HCT116 (cell line): Measurements from ENCODE around the gene OTUB2. TPM values are rescaled to one million over a fixed set of nuclear protein-coding genes. Genes with fewer than 3 reads are reported as not detected.

Source experiments
- ATAC-seq: fragments of 200-7000 bp; cut with Tn5 transposase; 2 replicates; pipeline ENCODE4 v1.9.1; 2020; ENCODE audit warnings: mild to moderate bottlenecking, moderate library complexity
- BruUV-seq: library from RNA; stranded (reverse); fragments of 400-500 nt; replicated peaks from 2 replicates; lab custom pipeline; 2021; lab: Mats Ljungman, UMichigan
- CTCF ChIA-PET: fragments of 300-600 bp; sonication (Branson Sonifier 250); formaldehyde crosslinking; loops from one replicate; lab custom pipeline; 2021; ENCODE audit warnings: antibody characterized with exemption; lab: Charles Lee
- POLR2A ChIA-PET: fragments of 300-600, 350-600 bp; sonication (Branson Sonifier 250); formaldehyde crosslinking; loops from one replicate; lab custom pipeline; 2021; ENCODE audit warnings: antibody characterized with exemption; lab: Charles Lee
- RAD21 ChIA-PET, 2 experiments: fragments of 300-600 bp; sonication (Branson Sonifier 250); formaldehyde crosslinking; loops; one replicate each; lab custom pipeline; 2023; ENCODE audit warnings: low total read pairs in 2 of 2; ENCODE audit not compliant: uncharacterized antibody in 2 of 2, unreplicated experiment in 2 of 2, low non-redundant PET in 1 of 2; lab: Charles Lee
- DNase-seq: peaks from one replicate; pipeline ENCODE4 v3.0.0-alpha.2; 2010; ENCODE audit warnings: low read depth, low spot score
- H2AFZ ChIP-seq: fragments of 200-600 bp; shearing (Covaris generic), sonication (generic); 2 replicates; pipeline ENCODE4 v1.6.1; 2017; ENCODE audit warnings: low read depth, mixed run types, mixed read lengths, antibody characterized with exemption, low read length; ENCODE audit not compliant: poor library complexity, severe bottlenecking
- H3K27ac ChIP-seq: 2 replicates; pipeline ENCODE4 v1.5.1; 2012; ENCODE audit warnings: low read depth, low read length
- H3K27me3 ChIP-seq: fragments of 200-600 bp; sonication (generic); 2 replicates; pipeline ENCODE4 v1.6.1; 2016; ENCODE audit warnings: mixed run types, low read length, mixed read lengths; ENCODE audit not compliant: insufficient read depth
- H3K36me3 ChIP-seq, 2 experiments: fragments of 200-500 bp in 1 of 2; fragments of 200-600 bp in 1 of 2; sonication (Bioruptor generic) in 1 of 2; sonication (generic) in 1 of 2; 2 replicates each; pipeline versions ENCODE4 v1.5.1 to v1.6.1; 2014 to 2016; ENCODE audit warnings: low read length in 2 of 2, inconsistent platforms in 1 of 2, mixed read lengths in 1 of 2, mixed run types in 1 of 2; ENCODE audit not compliant: insufficient read depth in 2 of 2, control insufficient read depth in 1 of 2
- H3K4me1 ChIP-seq, 2 experiments: fragments of 200-600 bp in 1 of 2; sonication (generic) in 1 of 2; 2 replicates each; pipeline versions ENCODE4 v1.5.1 to v1.6.1; 2012 to 2017; ENCODE audit warnings: low read length in 2 of 2, inconsistent platforms in 1 of 2, mild to moderate bottlenecking in 1 of 2, mixed read lengths in 1 of 2, mixed run types in 1 of 2, moderate library complexity in 1 of 2; ENCODE audit not compliant: insufficient read depth in 2 of 2, control insufficient read depth in 1 of 2
- H3K4me2 ChIP-seq: fragments of 200-600 bp; sonication (generic); 2 replicates; pipeline ENCODE4 v1.6.1; 2017; ENCODE audit warnings: mixed run types, low read length, mixed read lengths
- H3K4me3 ChIP-seq, 2 experiments: fragments of 200-600 bp in 1 of 2; sonication (generic) in 1 of 2; replicated peaks in 1 of 2; 2 replicates each; pipeline ENCODE4 v1.5.1; 2011 to 2016; ENCODE audit warnings: low read length in 2 of 2, control low read depth in 1 of 2, low read depth in 1 of 2, mild to moderate bottlenecking in 1 of 2, mixed read lengths in 1 of 2, mixed run types in 1 of 2
- H3K79me2 ChIP-seq: fragments of 200-600 bp; sonication (generic); 2 replicates; pipeline ENCODE4 v1.6.1; 2017; ENCODE audit warnings: mild to moderate bottlenecking, mixed run types, low read length, moderate library complexity, mixed read lengths; ENCODE audit not compliant: insufficient read depth
- H3K9ac ChIP-seq: fragments of 200-600 bp; sonication (generic); 2 replicates; pipeline ENCODE4 v1.6.1; 2016; ENCODE audit warnings: low read length, mixed read lengths
- H3K9me2 ChIP-seq: fragments of 200-600 bp; sonication (generic), shearing (Covaris generic); 2 replicates; pipeline ENCODE4 v1.6.1; 2017; ENCODE audit warnings: mixed run types, mild to moderate bottlenecking, moderate library complexity; ENCODE audit not compliant: insufficient read depth
- H3K9me3 ChIP-seq, 2 experiments: fragments of 200-500 bp in 1 of 2; fragments of 200-600 bp in 1 of 2; sonication (Bioruptor generic) in 1 of 2; sonication (generic) in 1 of 2; 2 replicates each; pipeline ENCODE4 v1.6.1; 2014 to 2017; ENCODE audit warnings: low read length in 2 of 2, mixed read lengths in 2 of 2, inconsistent platforms in 1 of 2, low read depth in 1 of 2, mild to moderate bottlenecking in 1 of 2, mixed run types in 1 of 2, moderate library complexity in 1 of 2; ENCODE audit not compliant: control insufficient read depth in 1 of 2, insufficient read depth in 1 of 2
- H4K20me1 ChIP-seq: fragments of 200-600 bp; sonication (generic), shearing (Covaris generic); 2 replicates; pipeline ENCODE4 v1.6.1; 2017; ENCODE audit warnings: mixed run types, mild to moderate bottlenecking, moderate library complexity; ENCODE audit not compliant: insufficient read depth
- ATF3 ChIP-seq: IDR thresholded peaks from 2 replicates; pipeline ENCODE4 v1.6.1; 2012
- CBX3 ChIP-seq: IDR thresholded peaks from 2 replicates; pipeline ENCODE4 v1.6.1; 2012; ENCODE audit warnings: low read depth
- CTCF ChIP-seq, 3 experiments: fragments of 200-600 bp in 1 of 3; sonication (generic) in 1 of 3; IDR thresholded peaks in 2 of 3; conservative IDR thresholded peaks in 1 of 3; 2 replicates each; pipeline ENCODE4 v1.5.1; 2012 to 2017; ENCODE audit warnings: low read depth in 2 of 3, low read length in 2 of 3, antibody characterized with exemption in 1 of 3, borderline replicate concordance in 1 of 3, control low read depth in 1 of 3, mild to moderate bottlenecking in 1 of 3, mixed read lengths in 1 of 3, mixed run types in 1 of 3, moderate library complexity in 1 of 3; ENCODE audit not compliant: insufficient read depth in 1 of 3
- EGR1 ChIP-seq: IDR thresholded peaks from 2 replicates; pipeline ENCODE4 v1.6.1; 2012; ENCODE audit warnings: low read depth
- ELF1 ChIP-seq: IDR thresholded peaks from 2 replicates; pipeline ENCODE4 v1.6.1; 2012; ENCODE audit warnings: low read depth, borderline replicate concordance
- EZH2phosphoT487 ChIP-seq: fragments of 200-600 bp; IDR thresholded peaks from 2 replicates; pipeline ENCODE4 v1.6.1; 2018; ENCODE audit warnings: antibody characterized with exemption, borderline replicate concordance
- FOSL1 ChIP-seq: IDR thresholded peaks from 2 replicates; pipeline ENCODE4 v1.6.1; 2012; ENCODE audit warnings: low read depth
- JUND ChIP-seq: IDR thresholded peaks from 2 replicates; pipeline ENCODE4 v1.6.1; 2012
- POLR2A ChIP-seq: IDR thresholded peaks from 2 replicates; pipeline ENCODE4 v1.7.0; 2011; ENCODE audit warnings: borderline replicate concordance; ENCODE audit not compliant: insufficient read depth, insufficient read length; ENCODE audit errors: extremely low read depth
- RAD21 ChIP-seq: IDR thresholded peaks from 2 replicates; pipeline ENCODE4 v1.6.1; 2012; ENCODE audit warnings: low read depth, mild to moderate bottlenecking
- SIN3A ChIP-seq: IDR thresholded peaks from 2 replicates; pipeline ENCODE4 v1.6.1; 2012; ENCODE audit warnings: low read depth
- SP1 ChIP-seq: IDR thresholded peaks from 2 replicates; pipeline ENCODE4 v1.6.1; 2012; ENCODE audit warnings: low read depth
- SRF ChIP-seq: IDR thresholded peaks from 2 replicates; pipeline ENCODE4 v1.6.1; 2012; ENCODE audit warnings: low read depth
- intact Hi-C: fragments of 100-400 bp; cut with micrococcal nuclease; formaldehyde crosslinking; loops from 2 replicates; pipeline ENCODE4 v1.10.0; 2022
- total RNA-seq: library from RNA; stranded (reverse); gene quantifications from one replicate; pipeline ENCODE4 v1.2.1, GENCODE V29; 2021; ENCODE audit not compliant: unreplicated experiment

OTUB2 gene
- total RNA-seq, 1 experiment from 2014 or later, result 6.6 TPM

GRCh38 chr14:94043756-94044475, 17.8 kb downstream of the OTUB2 start:
- Histone ChIP-seq H3K79me2 (no peaks in the 10 kb centered on the region), H3K27ac (no peak overlapping the region), H3K4me3 (no peak overlapping the region), H3K4me2 (no peak overlapping the region), H3K9ac (no peak overlapping the region), H3K4me1 (no peaks in the 10 kb centered on the region), H2AFZ (no peak overlapping the region), H3K9me2 (no peaks in the 10 kb centered on the region), H3K9me3 (no peaks in the 10 kb centered on the region), H3K36me3 (peaks cover 12 to 14% of the 10 kb centered on the region in 2 experiments; a peak in 3 of 4 replicates), H4K20me1 (no peaks in the 10 kb centered on the region), H3K27me3 (no peaks in the 10 kb centered on the region)
- no peak for TF ChIP-seq ATF3
- intact Hi-C loops, result no loop called here
- ChIA-PET POLR2A (no interaction called here), RAD21 (no interaction called here), CTCF (no interaction called here)
- no peak for ATAC-seq
- BruUV-seq, result no TSS peak
- no peak for DNase-seq

GRCh38 chr14:94044476-94045091, 18.4 kb downstream of the OTUB2 start:
- Histone ChIP-seq H3K27me3 (no peaks in the 10 kb centered on the region), H3K4me2 (no peak overlapping the region), H3K9me2 (no peaks in the 10 kb centered on the region), H3K36me3 (peaks cover 14 to 19% of the 10 kb centered on the region in 2 experiments; a peak in 3 of 4 replicates), H3K9ac (no peak overlapping the region), H2AFZ (no peak overlapping the region), H4K20me1 (no peaks in the 10 kb centered on the region), H3K79me2 (no peaks in the 10 kb centered on the region), H3K4me3 (no peak overlapping the region), H3K27ac (no peak overlapping the region), H3K9me3 (no peaks in the 10 kb centered on the region), H3K4me1 (no peaks in the 10 kb centered on the region)
- POLR2A ChIA-PET, result no interaction called here
- ATAC-seq (no peak), DNase-seq (no peak)
- TF ChIP-seq FOSL1 (no peak), ELF1 (no peak), CBX3 (no peak), EGR1 (no peak), CTCF (IDR thresholded peaks at IDR 0.05 in 2 of 3, conservative IDR thresholded peaks at IDR 0.05 in 1 of 3; ENCODE audit: borderline replicate concordance in 1 of 3, insufficient read depth in 1 of 3, low read depth in 2 of 3, low read length in 2 of 3) (no peak), POLR2A (no peak), RAD21 (no peak), JUND (no peak), SRF (no peak), ATF3 (no peak), EZH2phosphoT487 (no peak), SIN3A (no peak), SP1 (no peak)
- intact Hi-C loops, result no loop called here
- CTCF ChIA-PET, result interaction anchor here (0.5 kb wide), 1 partner anchor 14 kb away, joined by 3 read pairs; no protein-coding TSS in a partner anchor
- BruUV-seq, result no TSS peak
- RAD21 ChIA-PET, result no interaction called here
